Astrocyte (in vitro differentiated cells and primary cell): Measurements from ENCODE around the gene SCGB1D1. TPM values are rescaled to one million over a fixed set of nuclear protein-coding genes. Genes with fewer than 3 reads are reported as not detected.

Source experiments
- DNase-seq: peaks from one replicate; pipeline ENCODE4 v3.0.0-alpha.2; 2010; ENCODE audit warnings: low read depth
- FAIRE-seq: peaks from 2 replicates; lab custom pipeline; 2011; peaks lifted over from hg19 to GRCh38; lab: Jason Lieb, UNC
- H2AFZ ChIP-seq: 2 replicates; pipeline ENCODE4 v1.6.0; 2012; ENCODE audit warnings: low read depth, low read length, inconsistent platforms
- H3K27ac ChIP-seq: 2 replicates; pipeline ENCODE4 v1.5.1; 2011; ENCODE audit warnings: low read depth, low read length, inconsistent platforms
- H3K27me3 ChIP-seq: 2 replicates; pipeline ENCODE4 v1.6.0; 2011; ENCODE audit warnings: low read length, inconsistent platforms; ENCODE audit not compliant: insufficient read depth
- H3K36me3 ChIP-seq: 2 replicates; pipeline ENCODE4 v1.5.1; 2011; ENCODE audit warnings: low read length, inconsistent platforms; ENCODE audit not compliant: insufficient read depth
- H3K4me1 ChIP-seq: 2 replicates; pipeline ENCODE4 v1.5.1; 2011; ENCODE audit warnings: low read length, inconsistent platforms; ENCODE audit not compliant: insufficient read depth
- H3K4me2 ChIP-seq: 2 replicates; pipeline ENCODE4 v1.6.0; 2012; ENCODE audit warnings: low read length, inconsistent platforms
- H3K4me3 ChIP-seq: 2 replicates; pipeline ENCODE4 v1.5.1; 2011; ENCODE audit warnings: low read depth, mild to moderate bottlenecking, low read length, inconsistent platforms; ENCODE audit not compliant: insufficient read depth
- H3K79me2 ChIP-seq: 2 replicates; pipeline ENCODE4 v1.6.0; 2012; ENCODE audit warnings: mild to moderate bottlenecking, low read length, inconsistent platforms; ENCODE audit not compliant: insufficient read depth
- H3K9ac ChIP-seq: 2 replicates; pipeline ENCODE4 v1.6.0; 2012; ENCODE audit warnings: mild to moderate bottlenecking, low read length, inconsistent platforms
- H3K9me3 ChIP-seq: 2 replicates; pipeline ENCODE4 v1.5.1; 2012; ENCODE audit warnings: low read depth, mild to moderate bottlenecking, low read length, inconsistent platforms; ENCODE audit not compliant: insufficient read depth
- H4K20me1 ChIP-seq: 2 replicates; pipeline ENCODE4 v1.6.0; 2012; ENCODE audit warnings: low read length, inconsistent platforms; ENCODE audit not compliant: insufficient read depth
- H3K27ac Mint-ChIP-seq: one replicate; pipeline ENCODE4 v1.8.0; 2021; ENCODE audit warnings: mild to moderate bottlenecking, mixed read lengths; ENCODE audit not compliant: unreplicated experiment
- H3K27me3 Mint-ChIP-seq: one replicate; pipeline ENCODE4 v1.8.0; 2021; ENCODE audit warnings: low read depth, mixed read lengths; ENCODE audit not compliant: unreplicated experiment
- H3K36me3 Mint-ChIP-seq: one replicate; pipeline ENCODE4 v1.8.0; 2021; ENCODE audit warnings: low read depth, mixed read lengths; ENCODE audit not compliant: unreplicated experiment
- H3K4me1 Mint-ChIP-seq: one replicate; pipeline ENCODE4 v1.8.0; 2021; ENCODE audit warnings: low read depth, mixed read lengths; ENCODE audit not compliant: unreplicated experiment
- H3K4me3 Mint-ChIP-seq: one replicate; pipeline ENCODE4 v1.8.0; 2021; ENCODE audit warnings: mild to moderate bottlenecking, moderate library complexity, mixed read lengths; ENCODE audit not compliant: unreplicated experiment
- H3K9me3 Mint-ChIP-seq: one replicate; pipeline ENCODE4 v1.8.0; 2021; ENCODE audit warnings: mild to moderate bottlenecking, mixed read lengths; ENCODE audit not compliant: unreplicated experiment
- EZH2 ChIP-seq: IDR thresholded peaks from 2 replicates; pipeline ENCODE4 v1.6.1; 2012; ENCODE audit warnings: mild to moderate bottlenecking, low read length, inconsistent platforms; ENCODE audit not compliant: insufficient read depth
- total RNA-seq: library from RNA; stranded (reverse); gene quantifications from 2 replicates; pipeline ENCODE4 v1.2.1, GENCODE V29; 2021
- TF ChIP-seq, protein P1 (sequence below): IDR thresholded peaks from 2 replicates; pipeline ENCODE4 v1.5.1; 2011; ENCODE audit warnings: low read depth, mild to moderate bottlenecking, inconsistent platforms, low read length, moderate library complexity; ENCODE audit not compliant: insufficient read depth

The SCGB1D1 gene
- total RNA-seq, 1 donor from 2014 or later, result not detected

DNA sequence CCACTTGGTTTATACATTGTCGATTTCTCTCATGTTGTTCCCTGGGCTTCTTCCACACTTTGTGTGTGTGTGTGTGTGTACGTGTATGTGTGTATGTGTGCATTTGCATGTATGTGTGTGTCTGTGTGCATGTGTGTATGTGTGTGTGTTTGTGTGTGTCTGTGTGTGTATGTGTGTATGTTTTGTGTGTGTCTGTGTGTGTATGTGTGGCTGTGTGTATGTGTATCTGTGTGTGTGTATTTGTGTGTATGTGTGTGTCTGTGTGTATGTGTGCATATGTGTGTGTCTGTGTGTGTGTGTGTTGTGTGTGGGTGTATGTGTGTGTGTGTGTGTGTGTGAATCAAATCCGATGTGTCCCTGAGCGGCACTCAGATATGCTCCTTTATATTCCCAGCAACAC is 47.5 kb downstream of the SCGB1D1 start:
- TF ChIP-seq, protein P1, sequence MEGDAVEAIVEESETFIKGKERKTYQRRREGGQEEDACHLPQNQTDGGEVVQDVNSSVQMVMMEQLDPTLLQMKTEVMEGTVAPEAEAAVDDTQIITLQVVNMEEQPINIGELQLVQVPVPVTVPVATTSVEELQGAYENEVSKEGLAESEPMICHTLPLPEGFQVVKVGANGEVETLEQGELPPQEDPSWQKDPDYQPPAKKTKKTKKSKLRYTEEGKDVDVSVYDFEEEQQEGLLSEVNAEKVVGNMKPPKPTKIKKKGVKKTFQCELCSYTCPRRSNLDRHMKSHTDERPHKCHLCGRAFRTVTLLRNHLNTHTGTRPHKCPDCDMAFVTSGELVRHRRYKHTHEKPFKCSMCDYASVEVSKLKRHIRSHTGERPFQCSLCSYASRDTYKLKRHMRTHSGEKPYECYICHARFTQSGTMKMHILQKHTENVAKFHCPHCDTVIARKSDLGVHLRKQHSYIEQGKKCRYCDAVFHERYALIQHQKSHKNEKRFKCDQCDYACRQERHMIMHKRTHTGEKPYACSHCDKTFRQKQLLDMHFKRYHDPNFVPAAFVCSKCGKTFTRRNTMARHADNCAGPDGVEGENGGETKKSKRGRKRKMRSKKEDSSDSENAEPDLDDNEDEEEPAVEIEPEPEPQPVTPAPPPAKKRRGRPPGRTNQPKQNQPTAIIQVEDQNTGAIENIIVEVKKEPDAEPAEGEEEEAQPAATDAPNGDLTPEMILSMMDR, result no peak
- no peak for TF ChIP-seq EZH2
- no peaks in the 10 kb centered on the region for H3K79me2 ChIP-seq
- peaks cover 3% of the 10 kb centered on the region for H3K27me3 ChIP-seq
- no peak for FAIRE-seq
- H3K27ac ChIP-seq, result no peak overlapping the region
- H3K9ac ChIP-seq, result no peak overlapping the region
- H4K20me1 ChIP-seq, result no peaks in the 10 kb centered on the region
- Mint-ChIP-seq H3K9me3 (peaks cover 10% of the 10 kb centered on the region), H3K36me3 (no peaks in the 10 kb centered on the region), H3K27me3 (peaks cover 14% of the 10 kb centered on the region), H3K4me1 (peaks cover 4% of the 10 kb centered on the region), H3K4me3 (no peak overlapping the region), H3K27ac (no peak overlapping the region)
- no peak for DNase-seq
- no peaks in the 10 kb centered on the region for H3K36me3 ChIP-seq
- no peaks in the 10 kb centered on the region for H3K9me3 ChIP-seq
- no peak overlapping the region for H3K4me3 ChIP-seq
- no peaks in the 10 kb centered on the region for H3K4me1 ChIP-seq
- no peak overlapping the region for H2AFZ ChIP-seq
- no peak overlapping the region for H3K4me2 ChIP-seq

DNA sequence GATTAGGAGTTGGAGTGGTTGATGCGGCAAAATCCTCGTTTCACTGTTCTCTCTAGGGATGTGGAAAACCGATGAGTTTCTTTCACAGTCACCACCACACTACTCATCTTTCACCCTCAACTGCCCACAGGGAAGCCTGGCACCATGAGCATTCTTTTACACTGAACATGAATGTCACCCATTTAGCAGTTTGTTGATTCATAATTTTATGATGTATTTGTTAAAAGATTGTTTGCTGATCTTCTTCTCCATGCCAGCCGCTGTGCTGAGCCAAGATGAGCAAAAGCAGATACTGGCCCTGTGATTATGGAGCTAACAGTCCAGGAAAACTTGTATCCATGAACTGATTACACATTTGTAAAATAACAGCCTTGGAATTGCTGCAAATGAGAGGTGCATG is 48.1 kb downstream of the SCGB1D1 start:
- Mint-ChIP-seq H3K27ac (no peak overlapping the region), H3K4me3 (no peak overlapping the region), H3K9me3 (peaks cover 10% of the 10 kb centered on the region), H3K4me1 (no peaks in the 10 kb centered on the region), H3K27me3 (peaks cover 19% of the 10 kb centered on the region), H3K36me3 (no peaks in the 10 kb centered on the region)
- FAIRE-seq (no peak), DNase-seq (no peak)
- Histone ChIP-seq H3K9me3 (no peaks in the 10 kb centered on the region), H3K27me3 (peaks cover 3% of the 10 kb centered on the region), H4K20me1 (no peaks in the 10 kb centered on the region), H3K27ac (no peak overlapping the region), H3K9ac (no peak overlapping the region), H3K4me1 (no peaks in the 10 kb centered on the region), H3K36me3 (no peaks in the 10 kb centered on the region), H3K4me2 (no peak overlapping the region), H3K4me3 (no peak overlapping the region), H2AFZ (no peak overlapping the region), H3K79me2 (no peaks in the 10 kb centered on the region)
- TF ChIP-seq EZH2, result no peak
- TF ChIP-seq, protein P1, result no peak

DNA sequence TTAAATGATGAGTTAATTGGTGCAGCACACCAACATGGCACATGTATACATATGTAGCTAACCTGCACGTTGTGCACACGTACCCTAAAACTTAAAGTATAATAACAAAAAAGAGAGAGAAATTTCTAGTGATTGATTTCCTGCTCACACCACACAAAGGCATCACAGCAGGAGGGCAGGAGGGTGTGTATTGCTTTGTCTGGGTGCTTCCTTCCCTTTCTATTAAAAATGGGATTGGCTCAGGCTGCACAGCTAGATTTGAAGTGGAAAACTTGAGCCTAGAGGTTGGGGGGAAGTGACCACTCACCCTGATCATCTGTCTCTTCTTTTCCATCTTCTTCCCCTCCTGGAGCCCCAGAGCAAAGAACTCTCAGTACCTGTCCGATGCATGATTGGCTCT is 51.1 kb downstream of the SCGB1D1 start:
- Mint-ChIP-seq H3K27ac (no peak overlapping the region), H3K4me1 (no peaks in the 10 kb centered on the region), H3K4me3 (no peak overlapping the region), H3K9me3 (peaks cover 8% of the 10 kb centered on the region), H3K36me3 (no peaks in the 10 kb centered on the region), H3K27me3 (peaks cover 29% of the 10 kb centered on the region)
- TF ChIP-seq, protein P1, result no peak
- TF ChIP-seq EZH2, result no peak
- Histone ChIP-seq H3K27ac (no peak overlapping the region), H3K9me3 (no peaks in the 10 kb centered on the region), H3K36me3 (no peaks in the 10 kb centered on the region), H4K20me1 (no peaks in the 10 kb centered on the region), H3K27me3 (peaks cover 3% of the 10 kb centered on the region), H3K4me1 (no peaks in the 10 kb centered on the region), H3K9ac (no peak overlapping the region), H2AFZ (no peak overlapping the region), H3K4me2 (no peak overlapping the region), H3K79me2 (no peaks in the 10 kb centered on the region), H3K4me3 (no peak overlapping the region)
- DNase-seq, result no peak
- FAIRE-seq, result no peak
